Kidney epithelial cell (primary cell): ENCODE data around the gene ALDH16A1. TPM values are rescaled to one million over a fixed set of nuclear protein-coding genes. Genes with fewer than 3 reads are reported as not detected.
"Not testable (repeated sequence)": the region's sequence is repeated elsewhere in the genome, so short reads cannot be mapped to it uniquely, and the experiment has no call there.

Experiments used
- DNase-seq: peaks from one replicate; pipeline ENCODE4 v3.0.0-alpha.2; 2010; ENCODE audit warnings: low read depth
- H3K27me3 ChIP-seq: 2 replicates; pipeline ENCODE4 v1.6.0; 2011; ENCODE audit warnings: low read length; ENCODE audit not compliant: control insufficient read depth, insufficient read depth
- H3K36me3 ChIP-seq: 2 replicates; pipeline ENCODE4 v1.5.1; 2011; ENCODE audit warnings: low read length; ENCODE audit not compliant: control insufficient read depth, insufficient read depth
- H3K4me3 ChIP-seq: 2 replicates; pipeline ENCODE4 v1.5.1; 2011; ENCODE audit warnings: low read depth, mild to moderate bottlenecking, control low read depth, low read length
- CTCF ChIP-seq: IDR thresholded peaks from 2 replicates; pipeline ENCODE4 v1.5.1; 2011; ENCODE audit warnings: mild to moderate bottlenecking, moderate library complexity, low read length, control low read depth, inconsistent platforms; ENCODE audit not compliant: insufficient read depth, poor library complexity, severe bottlenecking
- total RNA-seq: library from RNA; depleted of rRNA; stranded (reverse); fragments of >200 nt; gene quantifications from 2 replicates; pipeline ENCODE4 v1.2.3, GENCODE V29; 2015

Gene ALDH16A1
- total RNA-seq, 1 donor from 2014 or later = 32.9 TPM

- H3K27me3 ChIP-seq = no peaks in the 10 kb centered on the region
- TF ChIP-seq CTCF = no peak
- DNase-seq = no peak
- peak overlapping the region; percentile 83 for H3K4me3 ChIP-seq
- no peaks in the 10 kb centered on the region for H3K36me3 ChIP-seq
Measured at GRCh38 chr19:49453757-49454240, 774 bp downstream of the ALDH16A1 start.

DNA sequence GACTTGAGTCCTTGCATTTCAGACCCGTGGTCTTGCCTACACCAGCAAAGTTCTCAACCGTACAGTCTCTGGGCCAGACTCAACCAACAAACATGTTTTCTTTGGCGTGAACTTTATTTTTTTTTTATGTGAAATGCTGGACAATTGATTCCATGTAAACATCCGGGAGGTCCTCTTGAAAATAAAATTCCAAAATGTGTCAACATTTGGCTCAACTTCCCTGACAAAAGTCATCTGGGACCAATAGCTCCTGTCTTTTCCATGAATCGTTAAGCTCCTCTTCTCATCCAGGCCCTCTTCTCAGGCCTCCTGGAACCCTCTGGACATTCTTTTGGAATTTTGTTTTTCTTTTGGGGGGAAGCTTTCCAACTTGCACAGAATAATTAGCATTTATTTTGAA is 2.7 kb downstream of the ALDH16A1 start:
- H3K27me3 ChIP-seq = no peaks in the 10 kb centered on the region
- H3K36me3 ChIP-seq = no peaks in the 10 kb centered on the region
- no peak for TF ChIP-seq CTCF
- H3K4me3 ChIP-seq = no peak overlapping the region
- DNase-seq = no peak

- TF ChIP-seq CTCF = no peak
- no peak for DNase-seq
- Histone ChIP-seq H3K27me3 (no peaks in the 10 kb centered on the region), H3K4me3 (no peak overlapping the region), H3K36me3 (no peaks in the 10 kb centered on the region)
Measured at GRCh38 chr19:49456326-49456725, 3.3 kb downstream of the ALDH16A1 start.

DNA sequence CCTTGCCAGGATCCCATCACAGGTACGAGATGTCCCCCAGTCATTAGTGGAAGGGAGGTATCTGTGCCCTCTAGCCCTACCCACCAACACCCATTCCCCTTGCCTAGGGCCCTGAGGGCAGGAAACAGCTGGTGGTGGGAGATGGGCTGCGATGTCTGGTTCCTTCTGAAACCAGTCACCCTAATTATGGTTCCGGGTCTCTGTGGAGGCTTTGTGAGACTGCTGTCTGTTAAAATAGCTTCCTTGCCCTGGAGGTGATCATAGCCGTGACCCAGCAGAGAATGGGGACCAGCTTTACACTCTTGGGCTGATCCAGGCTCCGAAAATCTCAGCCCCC is 5.5 kb downstream of the ALDH16A1 start:
- no peaks in the 10 kb centered on the region for H3K27me3 ChIP-seq
- DNase-seq = no peak
- no peak overlapping the region for H3K4me3 ChIP-seq
- TF ChIP-seq CTCF = no peak
- H3K36me3 ChIP-seq = no peaks in the 10 kb centered on the region

DNA sequence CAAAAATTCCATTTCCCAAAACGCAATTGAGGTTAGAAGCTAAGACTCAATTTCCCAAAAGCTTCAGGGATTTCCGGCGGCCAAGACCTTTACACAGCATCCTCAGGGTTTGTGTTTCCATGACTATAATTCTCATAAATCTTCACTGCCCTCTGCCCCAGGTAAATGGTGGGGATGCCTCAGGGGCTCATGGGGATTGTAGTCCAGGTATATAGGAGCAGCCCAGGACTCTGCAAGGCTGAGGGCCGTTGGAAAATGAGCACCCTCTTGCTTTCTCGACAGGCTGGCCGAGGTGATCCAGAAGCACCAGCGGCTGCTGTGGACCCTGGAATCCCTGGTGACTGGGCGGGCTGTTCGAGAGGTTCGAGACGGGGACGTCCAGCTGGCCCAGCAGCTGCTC is 6.4 kb downstream of the ALDH16A1 start:
- Histone ChIP-seq H3K4me3 (no peak overlapping the region), H3K27me3 (no peaks in the 10 kb centered on the region), H3K36me3 (no peaks in the 10 kb centered on the region)
- no peak for TF ChIP-seq CTCF
- no peak for DNase-seq

DNA sequence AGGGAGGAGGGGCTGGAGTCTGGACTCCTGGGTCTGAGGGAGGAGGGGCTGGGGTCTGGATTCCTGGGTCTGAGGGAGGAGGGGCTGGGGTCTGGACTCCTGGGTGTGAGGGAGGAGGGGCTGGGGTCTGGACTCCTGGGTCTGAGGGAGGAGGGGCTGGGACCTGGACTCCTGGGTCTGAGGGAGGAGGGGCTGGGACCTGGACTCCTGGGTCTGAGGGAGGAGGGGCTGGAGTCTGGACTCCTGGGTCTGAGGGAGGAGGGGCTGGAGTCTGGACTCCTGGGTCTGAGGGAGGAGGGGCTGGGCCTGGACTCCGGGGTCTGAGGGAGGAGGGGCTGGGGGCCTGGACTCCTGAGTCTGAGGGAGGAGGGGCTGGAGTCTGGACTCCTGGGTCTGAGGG is 8.1 kb downstream of the ALDH16A1 start:
- DNase-seq, H3K36me3 ChIP-seq, H3K27me3 ChIP-seq, H3K4me3 ChIP-seq: not testable (repeated sequence)

- no peaks in the 10 kb centered on the region for H3K36me3 ChIP-seq
- no peak for TF ChIP-seq CTCF
- DNase-seq = no peak
- H3K27me3 ChIP-seq = no peaks in the 10 kb centered on the region
- no peak overlapping the region for H3K4me3 ChIP-seq
Measured at GRCh38 chr19:49461656-49462055, 8.6 kb downstream of the ALDH16A1 start.
